ENCODE results near the gene ALDH8A1. TPM values are rescaled to one million over a fixed set of nuclear protein-coding genes. Genes with fewer than 3 reads are reported as not detected.

The ALDH8A1 gene
- total and polyA plus RNA-seq, 2 of the 8 experiments (the other 6 are each of a cell fraction or from before 2014, with no cell fraction given) = 0.08 to 0.28 TPM

GRCh38 chr6:134979142-134979541 is 29.2 kb upstream of the ALDH8A1 start:
- Histone ChIP-seq H3K4me2 (ENCODE audit: insufficient read depth in 1 of 2, low read depth in 2 of 2, low read length in 2 of 2) (no peak overlapping the region), H3K56ac (replicated peaks; ENCODE audit: insufficient read length, low read depth, low read length) (no peak overlapping the region), H4K8ac (ENCODE audit: extremely low read depth, insufficient read depth, low read length) (no peak overlapping the region), H3K27me3 (replicated peaks in 1 of 4; ENCODE audit: control insufficient read depth in 3 of 4, extremely low read depth in 1 of 4, insufficient read depth in 3 of 4, low read length in 3 of 4) (no peaks in the 10 kb centered on the region), H3K79me1 (ENCODE audit: low read depth, low read length) (no peaks in the 10 kb centered on the region; the same call in 1 of the 2 replicates), H3K4me1 (replicated peaks in 1 of 4; ENCODE audit: control insufficient read depth in 3 of 4, insufficient read depth in 4 of 4, low read length in 3 of 4) (no peaks in the 10 kb centered on the region), H4K20me1 (replicated peaks in 1 of 2; ENCODE audit: control insufficient read depth in 1 of 2, insufficient read depth in 2 of 2, low read length in 2 of 2) (no peaks in the 10 kb centered on the region), H2AFZ (ENCODE audit: low read length) (no peak overlapping the region), H2BK20ac (ENCODE audit: low read length) (no peak overlapping the region), H3K14ac (ENCODE audit: insufficient read length) (no peak overlapping the region), H2BK15ac (ENCODE audit: low read length) (no peak overlapping the region), H3K4ac (replicated peaks; ENCODE audit: insufficient read length, low read depth, low read length) (no peak overlapping the region), H2AK5ac (ENCODE audit: low read depth, low read length) (no peak overlapping the region), H3K27ac (ENCODE audit: low read depth, low read length) (no peak overlapping the region), H3K23me2 (ENCODE audit: low read depth, low read length) (no peaks in the 10 kb centered on the region), H2BK120ac (replicated peaks; ENCODE audit: low read depth, low read length) (no peak overlapping the region), H2BK5ac (ENCODE audit: low read depth, low read length) (no peak overlapping the region), H2BK12ac (ENCODE audit: low read depth, low read length) (no peak overlapping the region), H4K5ac (ENCODE audit: insufficient read length, low read depth, low read length) (no peak overlapping the region), H3K4me3 (ENCODE audit: extremely low read depth in 1 of 4, insufficient read depth in 2 of 4, low read depth in 3 of 4, low read length in 4 of 4) (no peak overlapping the region), H3K9me3 (ENCODE audit: insufficient read depth in 2 of 2, low read depth in 1 of 2, low read length in 1 of 2) (no peaks in the 10 kb centered on the region), H3K18ac (ENCODE audit: extremely low read depth, low read length) (no peak overlapping the region), H3K79me2 (ENCODE audit: control insufficient read depth in 1 of 2, insufficient read depth in 2 of 2, low read length in 2 of 2) (no peaks in the 10 kb centered on the region), H3K23ac (ENCODE audit: insufficient read length) (no peak overlapping the region), H3K9ac (replicated peaks in 1 of 4; ENCODE audit: extremely low read depth in 1 of 4, low read depth in 3 of 4, low read length in 3 of 4) (no peak overlapping the region), H4K91ac (replicated peaks; ENCODE audit: insufficient read length, low read length) (no peak overlapping the region), H3K36me3 (ENCODE audit: control insufficient read depth in 2 of 4, insufficient read depth in 4 of 4, low read length in 3 of 4) (peaks cover 0 to 19% (median 10%) of the 10 kb centered on the region in 4 experiments; a peak in 5 of 8 replicates)
- ChIA-PET POLR2A (ENCODE audit: partially characterized antibody) (no interaction called here), CTCF (ENCODE audit: partially characterized antibody) (interaction anchor here (0.5 to 1.7 kb wide), 2 partner anchors 10 to 38 kb away, joined by 3 to 8 read pairs; no protein-coding TSS in a partner anchor)
- no peak for DNase-seq (ENCODE audit: low read depth in 1 of 2, low spot score in 2 of 2)
- 90% methylated on average over 6 of the region's 6 CpGs; no CpG with 5 or more reads in 1 of the 2 experiments for WGBS, 2 experiments (ENCODE audit: extremely low coverage in 1 of 2, insufficient coverage in 1 of 2, insufficient read length in 1 of 2, insufficient replicate concordance in 2 of 2, low coverage in 1 of 2, low lambda C conversion rate in 2 of 2, missing lambda C conversion rate in 1 of 2)
- FAIRE-seq = no peak
- TF ChIP-seq NANOG (IDR thresholded peaks at IDR 0.05; ENCODE audit: insufficient read depth, low read depth, low read length, poor library complexity, severe bottlenecking) = no peak
- TF ChIP-seq TEAD4 (IDR thresholded peaks at IDR 0.05; ENCODE audit: low read depth, low read length) = no peak
- TF ChIP-seq RAD21 (IDR thresholded peaks at IDR 0.05 in 1 of 2, conservative IDR thresholded peaks at IDR 0.05 in 1 of 2; ENCODE audit: low read depth in 2 of 2, low read length in 2 of 2) = no peak
- TF ChIP-seq CHD2 (IDR thresholded peaks at IDR 0.05; ENCODE audit: low read length) = no peak
- TF ChIP-seq MAX (IDR thresholded peaks at IDR 0.05) = no peak
- no peak for TF ChIP-seq GTF2F1 (IDR thresholded peaks at IDR 0.05; ENCODE audit: borderline replicate concordance, low read depth, low read length)
